PFSK-1 (cell line): ENCODE data around the gene ADAM19.

Source experiments
- POLR2AphosphoS5 ChIP-seq: IDR thresholded peaks from 2 replicates; pipeline ENCODE4 v1.6.1; 2012; ENCODE audit warnings: low read depth, mild to moderate bottlenecking, control low read depth, low read length, moderate library complexity
- REST ChIP-seq, 2 experiments: IDR thresholded peaks; 2 replicates each; pipeline versions ENCODE4 v1.6.1 to v1.8.0; 2011 to 2012; ENCODE audit warnings: low read depth in 2 of 2, low read length in 2 of 2, control low read depth in 1 of 2, inconsistent platforms in 1 of 2, mild to moderate bottlenecking in 1 of 2, moderate library complexity in 1 of 2; ENCODE audit not compliant: insufficient read depth in 1 of 2

- TF ChIP-seq REST (IDR thresholded peaks at IDR 0.05; ENCODE audit: insufficient read depth in 1 of 2, low read depth in 2 of 2, low read length in 2 of 2) (no peak), POLR2AphosphoS5 (no peak)
Measured at GRCh38 chr5:157494178-157494832, 81.3 kb downstream of the ADAM19 start.
